ENCODE results near the gene ANKRD2. TPM values are rescaled to one million over a fixed set of nuclear protein-coding genes. Genes with fewer than 3 reads are reported as not detected.

The ANKRD2 gene
- total RNA-seq, 3 donors from 2014 or later (not counting 1 experiment from before 2014, with no cell fraction given): not detected

DNA sequence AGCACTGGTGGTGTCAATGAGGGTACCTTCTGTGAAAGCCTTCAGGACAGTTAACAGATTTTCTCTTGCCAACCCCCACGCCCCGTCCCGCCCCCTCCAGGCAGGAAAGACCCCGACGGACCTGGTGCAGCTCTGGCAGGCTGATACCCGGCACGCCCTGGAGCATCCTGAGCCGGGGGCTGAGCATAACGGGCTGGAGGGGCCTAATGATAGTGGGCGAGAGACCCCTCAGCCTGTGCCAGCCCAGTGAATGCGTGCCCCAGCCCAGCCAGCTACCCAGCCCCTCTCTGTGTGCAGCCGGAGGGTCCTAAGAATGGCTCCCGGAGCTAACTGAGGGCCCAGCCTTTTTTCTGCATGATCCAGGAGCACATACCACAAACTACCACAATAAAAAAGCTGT, 10.9 kb downstream of the ANKRD2 start:
- Mint-ChIP-seq H3K4me3 (no peak overlapping the region), H3K36me3 (no peaks in the 10 kb centered on the region), H3K27ac (no peak overlapping the region), H3K27me3 (ENCODE audit: low read depth in 2 of 2) (peaks cover 0 to 5% of the 10 kb centered on the region in 2 donors), H3K4me1 (peaks cover 0 to 4% of the 10 kb centered on the region in 2 donors), H3K9me3 (no peaks in the 10 kb centered on the region)
- intact Hi-C loops (cut with micrococcal nuclease): no loop called here
- WGBS (ENCODE audit: insufficient coverage): 95% methylated on average over 13 of the region's 13 CpGs
- TF ChIP-seq, protein P1, sequence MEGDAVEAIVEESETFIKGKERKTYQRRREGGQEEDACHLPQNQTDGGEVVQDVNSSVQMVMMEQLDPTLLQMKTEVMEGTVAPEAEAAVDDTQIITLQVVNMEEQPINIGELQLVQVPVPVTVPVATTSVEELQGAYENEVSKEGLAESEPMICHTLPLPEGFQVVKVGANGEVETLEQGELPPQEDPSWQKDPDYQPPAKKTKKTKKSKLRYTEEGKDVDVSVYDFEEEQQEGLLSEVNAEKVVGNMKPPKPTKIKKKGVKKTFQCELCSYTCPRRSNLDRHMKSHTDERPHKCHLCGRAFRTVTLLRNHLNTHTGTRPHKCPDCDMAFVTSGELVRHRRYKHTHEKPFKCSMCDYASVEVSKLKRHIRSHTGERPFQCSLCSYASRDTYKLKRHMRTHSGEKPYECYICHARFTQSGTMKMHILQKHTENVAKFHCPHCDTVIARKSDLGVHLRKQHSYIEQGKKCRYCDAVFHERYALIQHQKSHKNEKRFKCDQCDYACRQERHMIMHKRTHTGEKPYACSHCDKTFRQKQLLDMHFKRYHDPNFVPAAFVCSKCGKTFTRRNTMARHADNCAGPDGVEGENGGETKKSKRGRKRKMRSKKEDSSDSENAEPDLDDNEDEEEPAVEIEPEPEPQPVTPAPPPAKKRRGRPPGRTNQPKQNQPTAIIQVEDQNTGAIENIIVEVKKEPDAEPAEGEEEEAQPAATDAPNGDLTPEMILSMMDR (IDR thresholded peaks at IDR 0.05): no peak
- Histone ChIP-seq H3K9me3 (ENCODE audit: control insufficient read depth, insufficient read depth, low read length) (no peaks in the 10 kb centered on the region), H3K4me3 (ENCODE audit: low read length) (no peak overlapping the region), H3K36me3 (ENCODE audit: control insufficient read depth, insufficient read depth, low read length) (no peaks in the 10 kb centered on the region), H3K27me3 (ENCODE audit: control insufficient read depth, insufficient read depth, low read length) (no peaks in the 10 kb centered on the region), H3K27ac (ENCODE audit: low read length) (no peak overlapping the region), H3K4me1 (ENCODE audit: control insufficient read depth, insufficient read depth, low read length) (no peaks in the 10 kb centered on the region)
- ATAC-seq (no peak), DNase-seq (no peak)

GRCh38 chr10:97584060-97584797, 11.7 kb downstream of the ANKRD2 start, which contains the start of gene HOGA1:
TSS of gene HOGA1 (plus strand) at chr10:97584389. CDS start at chr10:97584704, 315 bp downstream.
- peaks cover 0 to 8% of the 10 kb centered on the region in 2 donors for H3K27me3 Mint-ChIP-seq (ENCODE audit: low read depth in 2 of 2)
- Histone ChIP-seq H3K4me3 (ENCODE audit: low read length) (no peak within 1 kb of the TSS), H3K9me3 (ENCODE audit: control insufficient read depth, insufficient read depth, low read length) (no peaks in the 10 kb centered on the region), H3K27ac (ENCODE audit: low read length) (no peak within 1 kb of the TSS), H3K36me3 (ENCODE audit: control insufficient read depth, insufficient read depth, low read length) (no peaks in the 10 kb centered on the region), H3K4me1 (ENCODE audit: control insufficient read depth, insufficient read depth, low read length) (no peaks in the 10 kb centered on the region), H3K27me3 (ENCODE audit: control insufficient read depth, insufficient read depth, low read length) (no peaks in the 10 kb centered on the region)
- DNase-seq (no peak), ATAC-seq (no peak)
- no peak within 1 kb of the TSS for H3K4me3 Mint-ChIP-seq
- H3K4me1 Mint-ChIP-seq: peaks cover 0 to 7% of the 10 kb centered on the region in 2 donors
- TF ChIP-seq, protein P1 (IDR thresholded peaks at IDR 0.05): no peak
- H3K36me3 Mint-ChIP-seq: no peaks in the 10 kb centered on the region
- intact Hi-C loops (cut with micrococcal nuclease): no loop called here
- peak within 1 kb of the TSS in 1 of 2 donors; percentile 27 for H3K27ac Mint-ChIP-seq
- no peaks in the 10 kb centered on the region for H3K9me3 Mint-ChIP-seq
- 71% methylated on average over 5 of the region's 5 CpGs for WGBS (ENCODE audit: insufficient coverage)

- H3K4me3 Mint-ChIP-seq: no peak overlapping the region
- peak overlapping the region in 1 of 2 donors; percentile 27 for H3K27ac Mint-ChIP-seq
- TF ChIP-seq, protein P1 (IDR thresholded peaks at IDR 0.05): no peak
- Histone ChIP-seq H3K4me3 (ENCODE audit: low read length) (no peak overlapping the region), H3K27ac (ENCODE audit: low read length) (no peak overlapping the region), H3K27me3 (ENCODE audit: control insufficient read depth, insufficient read depth, low read length) (no peaks in the 10 kb centered on the region), H3K9me3 (ENCODE audit: control insufficient read depth, insufficient read depth, low read length) (no peaks in the 10 kb centered on the region), H3K4me1 (ENCODE audit: control insufficient read depth, insufficient read depth, low read length) (peaks cover 5% of the 10 kb centered on the region), H3K36me3 (ENCODE audit: control insufficient read depth, insufficient read depth, low read length) (no peaks in the 10 kb centered on the region)
- intact Hi-C loops (cut with micrococcal nuclease): no loop called here
- H3K27me3 Mint-ChIP-seq (ENCODE audit: low read depth in 2 of 2): peaks cover 0 to 6% of the 10 kb centered on the region in 2 donors
- 87% methylated on average over 4 of the region's 5 CpGs for WGBS (ENCODE audit: insufficient coverage)
- no peak for DNase-seq
- H3K9me3 Mint-ChIP-seq: no peaks in the 10 kb centered on the region
- H3K4me1 Mint-ChIP-seq: peaks cover 5 to 12% of the 10 kb centered on the region in 2 donors
- H3K36me3 Mint-ChIP-seq: no peaks in the 10 kb centered on the region
- ATAC-seq: no peak
Observed at GRCh38 chr10:97584798-97585438, 12.3 kb downstream of the ANKRD2 start.

Measured in natural killer cell (primary cell).